Epithelial cell of esophagus (primary cell): ENCODE measurements around the gene ACVR1B.
A peak's percentile ranks its signal among the peaks of the same experiment; 100 is the strongest.

Source experiments
- DNase-seq: peaks from one replicate; pipeline ENCODE4 v3.0.0; 2010; ENCODE audit warnings: low read depth
- H3K4me3 ChIP-seq: 2 replicates; pipeline ENCODE4 v1.5.1; 2011; ENCODE audit warnings: mild to moderate bottlenecking, low read length, control low read depth
- TF ChIP-seq, protein P1 (sequence below): IDR thresholded peaks from 2 replicates; pipeline ENCODE4 v1.5.1; 2011; ENCODE audit warnings: low read depth, mild to moderate bottlenecking, low read length, control low read depth, inconsistent platforms; ENCODE audit not compliant: insufficient read depth; ENCODE audit errors: missing control alignments

ACVR1B gene

DNA sequence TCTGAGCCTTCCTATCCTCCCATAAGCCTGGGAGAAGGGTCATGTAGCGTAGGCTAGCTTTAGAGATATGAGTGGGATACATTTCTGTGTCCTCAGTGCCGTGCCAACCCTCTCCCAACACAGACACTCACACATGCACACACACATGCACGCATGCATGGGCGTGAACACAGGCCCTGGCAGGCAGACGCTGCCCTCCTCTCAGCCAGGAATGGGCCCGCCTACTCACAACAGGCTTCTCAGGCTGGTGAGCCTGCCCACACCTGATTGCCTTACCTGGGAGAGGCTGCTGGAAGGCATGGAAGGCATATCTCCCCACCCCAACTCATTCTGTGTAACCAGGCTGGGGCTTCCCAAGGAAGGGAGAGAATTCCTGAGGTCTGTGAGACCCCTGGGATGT is 12.8 kb upstream of the ACVR1B start:
- TF ChIP-seq, protein P1, sequence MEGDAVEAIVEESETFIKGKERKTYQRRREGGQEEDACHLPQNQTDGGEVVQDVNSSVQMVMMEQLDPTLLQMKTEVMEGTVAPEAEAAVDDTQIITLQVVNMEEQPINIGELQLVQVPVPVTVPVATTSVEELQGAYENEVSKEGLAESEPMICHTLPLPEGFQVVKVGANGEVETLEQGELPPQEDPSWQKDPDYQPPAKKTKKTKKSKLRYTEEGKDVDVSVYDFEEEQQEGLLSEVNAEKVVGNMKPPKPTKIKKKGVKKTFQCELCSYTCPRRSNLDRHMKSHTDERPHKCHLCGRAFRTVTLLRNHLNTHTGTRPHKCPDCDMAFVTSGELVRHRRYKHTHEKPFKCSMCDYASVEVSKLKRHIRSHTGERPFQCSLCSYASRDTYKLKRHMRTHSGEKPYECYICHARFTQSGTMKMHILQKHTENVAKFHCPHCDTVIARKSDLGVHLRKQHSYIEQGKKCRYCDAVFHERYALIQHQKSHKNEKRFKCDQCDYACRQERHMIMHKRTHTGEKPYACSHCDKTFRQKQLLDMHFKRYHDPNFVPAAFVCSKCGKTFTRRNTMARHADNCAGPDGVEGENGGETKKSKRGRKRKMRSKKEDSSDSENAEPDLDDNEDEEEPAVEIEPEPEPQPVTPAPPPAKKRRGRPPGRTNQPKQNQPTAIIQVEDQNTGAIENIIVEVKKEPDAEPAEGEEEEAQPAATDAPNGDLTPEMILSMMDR = no peak
- DNase-seq = peak; percentile 89

DNA sequence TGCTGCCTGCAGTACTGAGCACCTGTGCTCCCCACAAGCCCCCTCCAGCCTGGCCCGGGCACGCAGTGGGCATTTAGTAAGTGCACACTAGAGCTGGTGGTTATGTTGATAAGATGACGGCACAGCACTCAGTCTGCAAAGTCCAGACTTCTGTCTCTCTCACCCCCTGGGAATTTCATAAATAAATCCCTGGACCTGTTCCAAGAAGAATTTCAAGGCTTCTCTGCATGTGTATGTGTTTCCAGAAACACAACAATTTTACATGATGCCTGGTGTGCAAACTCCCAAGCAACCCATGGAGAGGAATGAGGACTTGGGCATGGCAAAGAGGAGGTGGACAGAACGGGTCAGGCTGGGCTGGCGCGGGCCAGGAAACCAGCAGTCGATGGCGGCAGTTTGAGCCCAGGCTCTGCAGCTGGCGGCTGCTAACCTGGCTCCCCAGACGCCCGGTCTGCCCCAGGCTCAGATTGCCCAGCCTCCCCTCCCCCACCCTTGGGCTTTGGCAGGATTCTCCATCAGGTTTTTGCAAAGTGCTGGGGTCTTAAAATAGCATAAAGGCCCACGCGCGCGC is 10.4 kb upstream of the ACVR1B start:
- DNase-seq = peak; percentile 72
- TF ChIP-seq, protein P1 = no peak
- H3K4me3 ChIP-seq = peak overlapping the region; percentile 7

More for the DNA sequence above, 12.8 kb upstream of the ACVR1B start:
- no peak overlapping the region for H3K4me3 ChIP-seq

DNA sequence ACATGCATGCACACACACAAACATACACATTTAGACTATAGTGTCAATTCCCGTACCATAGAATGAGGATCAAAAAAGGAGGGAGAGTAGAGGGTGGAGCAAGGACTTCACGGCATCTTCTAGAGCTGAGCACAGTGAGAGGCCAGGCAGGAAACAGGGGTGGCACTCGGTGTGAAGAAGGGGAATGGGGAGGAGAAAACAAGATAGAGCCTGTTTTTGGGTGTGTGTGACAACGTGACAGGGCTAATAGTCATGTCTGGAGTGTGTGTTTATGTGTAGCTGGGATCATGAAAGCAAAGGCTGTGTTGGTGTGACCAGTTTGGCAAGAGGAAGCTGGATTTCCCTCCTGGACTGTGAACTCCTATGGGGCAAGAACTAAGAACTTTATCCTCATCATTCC is 9.9 kb upstream of the ACVR1B start:
- H3K4me3 ChIP-seq = peak overlapping the region; percentile 7
- TF ChIP-seq, protein P1 = no peak
- peak; percentile 98 for DNase-seq

GRCh38 chr12:51942056-51942455 is 9.4 kb upstream of the ACVR1B start:
- TF ChIP-seq, protein P1 = no peak
- H3K4me3 ChIP-seq = no peak overlapping the region
- DNase-seq = no peak

DNA sequence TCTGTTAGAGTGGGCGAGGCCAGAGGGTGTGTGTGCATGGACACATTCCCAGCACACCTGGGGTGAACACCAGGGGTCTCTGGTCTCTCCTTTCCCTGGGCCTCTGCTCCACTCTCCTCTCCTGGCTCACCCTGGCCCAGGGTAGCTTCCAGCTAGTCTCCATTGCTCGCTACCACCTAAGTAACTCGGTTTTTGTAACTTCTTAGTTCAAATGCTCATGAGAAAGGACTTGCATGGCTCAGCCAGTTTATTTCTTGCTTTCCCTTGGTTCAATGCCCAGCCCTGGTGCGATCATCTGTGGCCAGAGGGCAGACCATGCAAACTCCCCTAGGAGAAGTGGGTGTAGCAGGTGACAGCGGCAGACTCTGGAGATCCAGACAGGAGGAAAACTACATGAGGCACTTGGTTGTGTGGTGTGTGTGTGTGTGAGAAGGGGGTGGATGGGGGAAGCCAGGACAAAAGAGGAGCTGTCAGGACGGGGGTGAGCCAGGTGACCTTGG is 8.9 kb upstream of the ACVR1B start:
- H3K4me3 ChIP-seq = no peak overlapping the region
- TF ChIP-seq, protein P1 = no peak
- no peak for DNase-seq

GRCh38 chr12:51943346-51943745 is 8.2 kb upstream of the ACVR1B start:
- no peak for DNase-seq
- no peak overlapping the region for H3K4me3 ChIP-seq
- TF ChIP-seq, protein P1 = no peak
